HG03457 (cell line): ENCODE results near the gene ATXN1.
"Not testable (repeated sequence)": the region's sequence is repeated elsewhere in the genome, so short reads cannot be mapped to it uniquely, and the experiment has no call there.

Source experiments
- ATAC-seq: cut with Tn5 transposase; IDR thresholded peaks from one replicate; pipeline ENCODE4 v1.9.1; 2021; ENCODE audit warnings: moderate number of reproducible peaks; ENCODE audit not compliant: unreplicated experiment

ATXN1 gene

DNA sequence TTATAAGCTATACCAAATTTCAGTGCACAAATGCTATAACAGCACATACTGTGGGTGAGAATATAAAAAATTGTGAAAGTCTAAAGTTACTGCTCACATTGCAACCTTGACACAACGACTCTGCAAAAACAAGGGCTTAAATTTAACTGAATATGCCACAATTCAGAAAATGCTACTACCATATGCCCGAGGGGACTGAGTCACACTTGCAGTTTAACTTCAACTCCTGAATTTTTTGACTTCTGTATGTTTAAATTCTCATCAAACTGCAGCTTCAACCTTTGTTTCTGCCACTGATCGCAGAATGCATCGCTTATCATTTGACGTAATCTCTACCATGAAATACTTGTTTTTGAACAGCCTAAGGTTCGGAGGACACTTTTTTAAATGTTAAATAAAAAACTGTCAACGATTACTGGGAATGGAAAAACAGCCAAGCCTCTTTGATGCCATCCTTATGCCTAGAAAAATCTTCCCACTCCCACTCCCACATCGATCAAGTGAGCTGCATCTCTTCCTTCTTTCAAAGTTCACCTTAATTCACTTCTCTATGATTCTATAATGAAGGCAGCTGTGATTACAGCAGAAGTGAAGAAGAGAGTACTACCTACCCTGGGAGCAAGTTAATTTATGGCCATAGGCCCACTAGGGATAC is 136.5 kb downstream of the ATXN1 start:
- ATAC-seq = no peak

DNA sequence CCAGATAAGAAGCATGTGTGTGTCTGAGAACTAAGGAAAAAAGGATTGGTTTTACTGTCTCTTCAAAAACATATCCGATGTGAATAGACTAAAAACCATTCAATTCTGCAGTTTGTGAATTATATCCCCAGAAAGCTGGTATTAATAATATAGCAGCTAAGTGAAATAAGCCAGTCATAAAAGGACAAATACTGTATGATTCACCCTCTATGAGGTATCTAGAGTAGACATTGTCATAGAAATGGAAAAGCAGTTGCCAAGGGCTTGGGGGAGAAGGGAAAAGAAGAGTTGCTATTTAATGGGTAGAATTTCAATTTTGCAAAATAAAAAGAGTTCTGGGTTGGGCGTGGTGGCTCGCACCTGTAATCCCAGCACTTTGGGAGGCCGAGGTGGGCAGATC is 137.5 kb downstream of the ATXN1 start:
- ATAC-seq = no peak

DNA sequence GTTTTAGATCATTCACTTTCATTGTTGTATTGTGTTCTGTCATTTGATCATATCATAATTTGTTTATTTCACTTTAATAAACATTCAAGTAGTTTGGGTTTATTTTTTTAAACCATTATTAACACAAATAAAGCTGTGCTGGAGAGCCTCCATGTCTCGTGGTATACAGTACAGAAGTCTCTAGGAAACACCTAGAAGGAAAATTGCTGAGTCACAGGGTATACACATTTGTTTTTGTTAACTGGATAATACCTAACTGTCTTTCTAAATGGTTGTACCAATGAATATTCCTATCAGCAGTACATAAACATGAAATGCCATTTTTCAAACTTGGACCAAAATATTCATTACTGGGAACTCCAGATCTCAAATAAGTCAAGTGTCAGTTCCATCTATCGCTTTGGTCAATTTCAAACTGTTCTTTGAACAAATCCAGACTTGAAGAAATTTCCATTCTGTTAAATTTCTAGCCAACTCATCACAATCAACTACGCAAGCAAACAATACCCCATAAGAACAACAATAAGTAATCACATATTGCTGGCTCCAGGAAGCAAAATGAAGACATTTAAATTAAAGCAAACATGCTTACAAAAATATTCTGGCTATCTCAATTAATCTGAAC is 138.1 kb downstream of the ATXN1 start:
- no peak for ATAC-seq

DNA sequence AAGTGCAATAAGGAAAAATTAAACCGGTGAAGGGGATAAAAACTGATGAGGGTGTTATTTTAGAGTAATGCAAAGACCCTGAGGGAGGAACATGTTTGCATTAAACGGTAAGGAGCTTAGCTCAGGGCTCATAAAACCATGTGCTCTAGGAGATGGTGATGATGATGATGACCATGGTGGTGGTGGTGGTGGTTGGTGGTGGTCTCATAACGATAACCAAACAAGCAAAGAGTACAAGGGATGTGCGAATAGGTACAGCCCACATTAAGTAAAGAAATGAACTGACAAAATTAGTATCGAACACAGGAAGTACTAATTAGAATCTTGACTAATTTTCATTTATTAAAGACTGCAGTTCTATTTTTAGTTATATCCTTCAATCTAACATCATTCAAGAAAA is 139.1 kb downstream of the ATXN1 start:
- ATAC-seq = no peak

DNA sequence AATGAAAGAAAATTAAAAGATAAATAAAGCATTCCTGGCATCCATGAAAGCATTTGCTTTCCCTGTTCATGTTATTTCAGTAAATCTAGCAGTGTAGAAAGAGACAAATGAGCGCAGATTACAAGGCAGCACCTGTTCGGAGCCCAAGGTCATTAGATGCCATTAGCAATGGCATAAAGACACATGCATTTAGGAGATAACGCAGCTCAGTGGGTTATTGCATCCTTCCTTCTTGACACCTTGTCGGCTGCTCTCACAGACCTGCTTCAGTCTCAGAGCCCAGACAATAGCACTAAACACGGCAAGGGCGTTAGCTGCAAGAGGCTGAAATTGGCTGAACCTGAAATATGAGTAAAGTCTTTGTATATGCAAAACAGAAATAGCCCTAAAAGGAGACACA is 140.3 kb downstream of the ATXN1 start:
- ATAC-seq = no peak

DNA sequence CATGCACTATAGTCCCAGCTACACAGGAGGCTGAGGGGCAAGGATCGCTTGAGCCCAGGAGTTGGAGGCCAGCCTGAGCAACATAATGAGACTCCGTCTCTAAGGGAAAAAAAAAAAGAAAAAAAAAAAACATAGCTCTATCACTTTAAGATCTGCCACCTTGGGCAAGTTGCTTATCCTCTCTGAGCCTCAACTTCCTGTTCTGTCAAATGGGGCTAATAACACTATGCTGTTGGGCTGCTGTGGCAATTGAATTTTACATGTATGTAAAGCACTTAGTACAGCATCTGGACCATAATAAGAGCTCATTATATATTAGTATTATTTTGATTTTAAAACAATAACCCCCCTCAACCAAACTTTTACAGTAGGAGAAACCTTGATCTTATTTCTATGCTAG is 141.5 kb downstream of the ATXN1 start:
- no peak for ATAC-seq

DNA sequence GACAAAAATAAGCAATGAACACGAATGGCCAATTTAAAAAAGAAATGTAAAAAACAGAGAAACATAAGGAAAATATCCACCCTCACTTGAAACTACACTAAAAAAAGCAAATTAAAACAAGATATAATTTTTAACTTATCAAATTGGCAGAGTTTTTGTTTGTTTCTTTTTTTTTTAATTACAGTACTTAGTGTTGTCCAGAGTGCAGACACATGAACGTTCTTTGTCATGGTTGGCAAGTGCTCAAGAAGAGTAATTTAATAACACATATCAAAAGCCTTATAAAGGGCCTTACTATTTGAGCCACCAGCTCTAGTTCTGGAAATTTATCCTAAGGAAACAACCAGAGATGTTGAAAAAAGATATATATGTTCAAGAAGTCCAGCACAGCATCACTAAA is 142.3 kb downstream of the ATXN1 start:
- no peak for ATAC-seq

DNA sequence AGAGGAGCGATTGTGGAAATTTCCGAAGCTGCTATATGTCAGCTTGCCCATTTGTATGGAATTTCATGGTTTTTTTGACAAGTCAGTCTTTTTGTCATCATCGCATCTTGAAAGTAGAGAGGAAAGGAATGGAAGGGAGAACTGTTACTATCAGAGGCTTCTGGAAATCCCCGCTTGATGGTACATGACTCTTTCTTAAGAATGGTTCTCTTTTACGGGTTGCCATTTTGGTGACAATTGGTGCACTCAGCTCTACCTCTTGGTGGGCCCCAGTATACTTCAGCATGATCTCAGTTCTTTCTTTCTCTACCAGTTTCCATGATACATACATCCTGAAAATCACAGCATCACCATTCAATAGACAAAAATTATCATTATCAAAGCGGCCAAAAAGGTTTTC is 146.0 kb downstream of the ATXN1 start:
- not testable (repeated sequence) for ATAC-seq

DNA sequence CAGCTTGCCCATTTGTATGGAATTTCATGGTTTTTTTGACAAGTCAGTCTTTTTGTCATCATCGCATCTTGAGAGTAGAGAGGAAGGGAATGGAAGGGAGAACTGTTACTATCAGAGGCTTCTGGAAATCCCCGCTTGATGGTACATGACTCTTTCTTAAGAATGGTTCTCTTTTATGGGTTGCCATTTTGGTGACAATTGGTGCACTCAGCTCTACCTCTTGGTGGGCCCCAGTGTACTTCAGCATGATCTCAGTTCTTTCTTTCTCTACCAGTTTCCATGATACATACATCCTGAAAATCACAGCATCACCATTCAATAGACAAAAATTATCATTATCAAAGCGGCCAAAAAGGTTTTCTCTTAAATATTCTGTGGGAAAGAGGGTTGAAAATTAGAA is 147.1 kb downstream of the ATXN1 start:
- not testable (repeated sequence) for ATAC-seq

DNA sequence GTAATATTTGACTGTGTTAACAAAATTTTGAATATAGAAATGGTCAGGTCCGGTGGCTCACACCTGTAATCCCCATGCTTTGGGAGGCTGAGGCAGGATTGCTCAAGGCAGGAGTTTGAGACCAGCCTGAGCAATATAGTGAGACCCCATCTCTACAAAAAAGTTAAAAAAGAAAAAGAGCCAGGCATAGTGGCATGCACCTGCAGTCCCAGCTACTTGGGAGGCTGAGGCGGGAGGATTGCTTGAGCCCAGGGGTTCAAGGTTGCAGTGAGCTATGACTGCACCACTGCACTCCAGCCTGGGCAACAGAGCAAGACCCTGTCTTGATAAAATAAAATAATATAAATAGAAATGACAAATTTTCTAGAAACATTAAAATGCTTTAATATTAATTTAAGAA is 147.8 kb downstream of the ATXN1 start:
- not testable (repeated sequence) for ATAC-seq

DNA sequence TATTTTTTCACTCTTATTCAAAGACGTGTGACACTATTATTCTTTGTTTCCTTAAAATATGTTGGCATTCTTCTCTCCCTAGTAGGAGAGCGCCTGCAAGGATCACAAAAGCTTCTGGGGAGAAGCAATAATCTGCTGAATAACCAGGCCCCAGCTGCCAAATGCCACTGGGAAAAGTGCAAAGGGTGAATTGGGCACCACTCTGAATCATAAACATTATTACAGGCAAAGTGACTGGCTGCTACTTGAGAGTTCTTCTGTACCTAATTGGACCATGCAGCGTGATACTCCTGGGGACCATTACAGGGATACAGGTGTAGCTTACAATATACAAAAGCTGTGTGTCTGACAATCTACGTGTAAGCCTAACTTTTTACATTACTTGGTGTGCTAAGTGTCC is 152.8 kb downstream of the ATXN1 start:
- no peak for ATAC-seq

DNA sequence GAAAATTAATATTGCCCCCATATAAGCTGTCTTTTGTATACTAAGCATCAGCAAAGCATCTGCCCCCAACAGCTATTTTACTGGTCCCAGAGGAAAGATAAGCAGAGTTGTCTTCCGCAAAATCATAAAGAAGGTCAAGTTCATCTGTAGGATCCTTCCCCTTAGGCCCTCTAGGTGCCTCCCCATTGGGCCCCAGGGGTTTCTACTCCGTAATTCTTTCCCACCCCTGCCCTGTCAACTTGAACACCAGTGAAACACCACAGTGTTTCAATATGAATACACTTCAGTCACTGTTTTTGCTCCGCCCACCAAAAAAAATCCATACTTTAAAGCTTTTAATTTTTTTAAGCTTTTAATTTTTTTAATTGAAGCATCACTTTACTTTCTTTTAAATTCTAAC is 159.2 kb downstream of the ATXN1 start:
- ATAC-seq = peak; percentile 81

DNA sequence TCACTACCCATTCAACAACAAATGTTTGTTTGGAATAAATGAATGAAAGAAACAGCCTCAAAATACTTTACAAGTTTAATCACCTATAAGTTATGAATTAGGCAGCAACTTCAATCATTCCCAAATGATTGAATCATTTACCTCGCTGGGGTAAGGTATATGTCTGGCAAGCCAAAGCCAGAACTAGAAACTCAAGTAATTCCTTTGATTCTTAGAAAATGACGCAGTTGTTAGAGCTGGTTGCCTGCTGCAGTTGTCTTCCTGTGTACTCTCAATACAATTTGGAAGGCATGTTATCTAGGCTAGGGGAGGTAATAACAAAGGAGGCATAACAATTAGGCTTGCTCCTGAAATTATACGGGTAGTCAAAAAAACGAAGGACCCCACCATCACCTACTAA is 160.6 kb downstream of the ATXN1 start:
- no peak for ATAC-seq

DNA sequence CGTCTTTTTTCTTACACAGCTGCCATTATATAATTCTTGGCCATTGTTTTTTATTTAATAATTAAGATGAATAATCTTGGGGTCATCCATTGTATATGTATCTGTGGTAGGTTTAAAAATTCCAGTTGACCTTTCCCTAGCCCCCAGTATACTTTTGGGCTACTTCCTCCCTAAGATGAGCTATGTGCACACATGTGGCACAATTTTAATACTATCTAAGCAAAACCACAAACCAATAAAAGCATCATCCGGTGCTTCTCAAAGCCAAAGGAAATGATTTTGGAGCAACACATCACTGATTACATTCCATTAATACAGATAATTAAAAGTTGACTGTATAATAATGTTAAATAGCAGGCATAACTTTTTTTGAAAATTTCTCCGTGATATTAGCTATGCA is 161.2 kb downstream of the ATXN1 start:
- ATAC-seq = no peak

DNA sequence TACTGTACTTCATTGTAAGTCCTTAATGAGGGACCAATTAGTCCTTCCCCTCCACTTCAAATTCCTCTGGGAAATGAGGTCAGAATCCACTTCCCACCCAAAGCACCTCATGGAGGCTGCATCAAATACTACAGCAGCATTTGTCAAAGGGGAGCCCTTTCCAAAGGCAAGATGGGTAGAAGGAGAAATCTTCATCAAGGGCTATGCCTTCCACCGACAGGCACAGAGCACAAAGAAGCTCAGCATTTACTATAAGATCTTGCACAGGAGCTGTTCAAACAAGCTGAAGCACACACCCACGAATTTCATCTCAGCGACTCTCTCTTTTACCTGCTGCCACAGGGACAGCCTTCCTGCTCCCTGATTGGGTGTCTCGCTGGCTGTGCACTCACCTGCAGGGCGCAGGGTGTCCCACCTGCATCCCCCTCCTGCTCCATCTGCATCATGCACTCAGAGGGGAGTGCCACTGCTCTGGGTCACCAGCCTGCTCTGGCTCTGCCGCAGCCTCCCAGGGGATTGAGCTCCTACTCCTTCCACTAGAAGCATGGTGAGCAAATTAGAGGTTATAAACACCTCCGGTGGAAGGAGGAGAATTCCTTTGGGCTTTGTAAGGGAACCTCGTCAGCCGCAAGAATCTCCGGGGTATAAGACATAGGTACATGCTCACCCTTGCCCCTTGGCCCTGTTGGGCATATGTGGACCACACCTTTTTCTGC is 164.5 kb downstream of the ATXN1 start:
- ATAC-seq = no peak

DNA sequence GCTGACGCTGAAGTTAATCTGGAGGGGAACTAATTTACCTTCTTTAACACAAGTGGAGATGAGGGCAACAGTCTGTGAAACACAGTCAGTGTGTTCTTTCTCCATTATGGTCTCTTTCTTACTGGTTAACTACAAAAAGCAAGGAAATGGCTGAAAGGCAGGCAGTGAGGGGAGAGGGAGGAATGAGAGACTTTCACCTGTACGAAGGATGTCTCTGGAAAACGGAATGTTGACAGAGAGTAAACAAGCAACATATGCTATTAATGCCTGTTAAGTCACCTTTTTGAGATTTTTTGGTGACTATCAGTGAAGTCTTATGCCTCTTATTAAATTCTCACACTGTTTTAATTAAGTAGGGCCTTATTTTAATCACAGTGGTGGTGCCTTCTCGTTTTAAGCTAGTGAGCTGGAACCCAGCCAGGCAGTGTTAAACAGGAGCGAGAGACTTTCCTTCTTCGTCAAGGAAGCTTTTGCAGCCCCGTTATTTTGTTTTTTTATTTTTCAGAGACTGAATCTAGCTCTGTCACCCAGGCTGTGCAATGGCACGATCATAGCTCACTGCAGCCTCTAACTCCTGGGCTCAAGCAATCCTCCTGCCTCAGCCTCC is 165.6 kb downstream of the ATXN1 start:
- ATAC-seq = no peak

DNA sequence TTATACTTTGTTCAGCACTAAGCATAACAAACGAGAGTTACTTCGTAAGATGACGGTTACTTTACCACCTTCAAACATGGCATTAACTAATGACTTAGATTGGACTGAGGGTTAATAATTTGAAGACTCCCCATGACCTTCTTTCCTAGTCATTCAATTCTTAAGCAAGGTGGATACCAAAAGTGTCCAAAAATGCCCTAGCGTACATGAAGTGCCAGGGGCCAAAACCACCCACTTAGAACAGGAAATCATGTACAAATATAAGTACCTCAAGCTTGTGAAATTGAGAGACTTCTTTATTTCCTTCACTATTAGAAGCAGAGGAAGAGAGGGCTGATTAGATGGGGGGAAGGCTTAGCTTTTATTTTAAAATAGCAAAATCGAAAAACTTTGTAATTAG is 166.4 kb downstream of the ATXN1 start:
- no peak for ATAC-seq

DNA sequence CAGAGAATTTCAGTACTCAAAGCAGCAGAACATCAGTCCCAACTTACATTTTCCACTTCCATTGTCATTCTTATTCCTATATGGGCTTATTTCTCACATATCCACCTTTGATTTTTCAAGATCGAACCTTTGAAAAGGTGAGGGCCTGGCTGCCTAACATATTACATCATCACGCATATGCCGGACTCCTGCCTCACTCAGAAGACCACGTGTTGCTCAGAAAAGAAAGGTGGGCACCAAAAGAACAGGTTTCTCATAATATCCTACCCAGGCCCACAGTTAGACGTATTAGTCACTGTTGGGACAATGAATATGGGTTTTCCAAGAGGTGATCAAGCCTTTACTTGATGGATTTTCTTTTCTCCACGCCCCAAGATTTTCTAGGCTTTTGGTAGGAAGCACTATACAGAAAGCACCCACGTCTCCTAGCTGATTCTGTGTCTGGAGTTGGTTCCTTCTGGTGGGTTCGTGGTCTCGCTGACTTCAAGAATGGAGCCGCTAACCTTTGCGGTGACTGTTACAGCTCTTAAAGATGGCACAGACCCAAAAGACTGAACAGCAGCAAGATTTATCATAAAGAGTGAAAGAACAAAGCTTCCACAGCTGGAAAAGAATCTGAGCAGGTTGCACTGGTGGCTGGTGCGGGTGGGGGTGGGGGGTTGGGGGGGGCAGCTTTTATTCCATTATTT is 168.9 kb downstream of the ATXN1 start:
- no peak for ATAC-seq

DNA sequence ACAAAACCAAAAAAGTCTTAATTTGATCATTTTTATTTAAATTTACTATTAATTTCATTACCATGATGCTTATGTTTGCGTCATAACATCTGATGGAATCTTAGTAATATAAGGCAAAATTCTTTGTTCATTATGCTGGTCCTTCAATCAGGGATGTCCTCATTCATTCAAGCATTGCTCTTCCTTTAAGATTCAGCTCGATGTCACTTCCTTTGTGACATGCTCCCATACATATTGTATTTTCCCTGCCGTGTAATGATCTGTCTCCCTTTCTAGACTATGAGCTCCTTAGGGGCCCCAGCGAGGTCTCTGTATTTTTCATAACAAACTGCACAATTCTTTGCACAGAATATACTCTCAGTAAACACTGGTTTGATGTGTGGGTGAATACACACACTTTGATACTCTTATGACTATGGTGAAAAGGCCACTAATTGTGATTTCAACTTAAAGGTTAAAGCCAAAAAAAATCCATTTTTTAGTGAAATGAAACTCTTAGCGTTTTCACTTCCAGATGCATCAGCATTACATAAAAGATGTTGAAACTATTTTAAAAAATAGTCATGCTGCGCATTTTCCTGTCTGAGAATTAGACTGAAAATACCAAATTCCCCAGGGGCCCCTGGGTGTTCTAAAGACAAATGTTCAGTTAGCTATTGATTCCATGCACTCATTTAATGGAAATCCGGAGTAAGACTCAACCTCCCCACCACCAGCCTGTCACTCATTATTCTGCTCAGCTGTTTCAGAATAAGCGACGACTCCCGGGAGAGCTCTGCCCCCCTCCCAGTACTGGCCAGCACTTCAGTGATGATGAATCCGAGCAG is 169.7 kb downstream of the ATXN1 start:
- ATAC-seq = peak; percentile 82

DNA sequence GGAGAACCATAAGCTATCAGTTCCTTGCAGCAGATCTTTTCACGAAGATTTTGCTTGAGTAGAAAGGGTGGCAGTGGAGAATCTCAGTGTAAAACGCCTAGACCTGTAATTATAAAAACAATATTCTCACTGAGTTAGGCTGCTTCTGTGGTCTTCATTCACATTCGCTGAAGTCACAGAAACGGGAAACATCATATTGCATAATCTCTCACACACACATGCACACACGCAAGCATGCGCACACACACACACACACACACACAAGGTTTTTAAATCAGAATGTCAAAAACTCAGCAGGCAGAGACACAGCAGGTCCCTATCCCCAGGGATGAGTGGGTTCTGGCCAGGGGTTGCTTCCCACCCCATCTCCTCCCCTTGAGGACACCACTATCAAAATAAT is 175.5 kb downstream of the ATXN1 start:
- no peak for ATAC-seq
